Stimulated activated CD4-positive, alpha-beta T cell treated with anti-CD3 and anti-CD28 coated beads, TNF-alpha, amount 100 ng/mL, for 1 hour (primary cell): ENCODE results near the gene PARD3.

Experiments
- DNase-seq, 3 donors: peaks; one replicate each; pipeline ENCODE4 v3.0.0-alpha.2; 2020; ENCODE audit warnings: low read depth in 3 of 3, low spot score in 1 of 3

PARD3 gene

DNA sequence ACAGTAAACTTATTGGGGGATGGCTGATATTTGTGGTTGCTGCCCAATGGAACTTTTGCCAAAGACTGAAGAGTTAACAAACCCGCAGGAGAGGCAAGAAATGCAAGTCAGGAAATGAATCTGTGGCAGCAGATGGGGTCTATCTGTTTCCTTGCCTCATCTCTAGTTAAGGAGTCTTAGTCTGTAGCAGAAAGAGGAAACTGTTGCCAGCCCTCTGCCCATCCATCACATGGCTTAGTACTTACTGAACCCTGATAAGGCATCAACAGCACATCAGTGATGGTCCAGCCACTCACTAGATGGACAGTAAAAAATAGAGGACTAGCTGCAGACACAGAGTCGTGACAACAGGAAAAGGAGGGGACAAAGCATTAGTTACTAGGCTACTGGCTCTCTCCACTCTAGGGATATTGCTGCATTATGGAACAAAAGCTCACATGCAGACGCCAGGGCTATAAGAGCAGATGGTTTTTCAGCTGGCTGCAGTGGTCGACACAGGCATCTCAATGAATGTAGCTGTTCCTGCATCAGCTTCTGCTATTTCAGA, 614.7 kb downstream of the PARD3 start:
- DNase-seq, result no peak

DNA sequence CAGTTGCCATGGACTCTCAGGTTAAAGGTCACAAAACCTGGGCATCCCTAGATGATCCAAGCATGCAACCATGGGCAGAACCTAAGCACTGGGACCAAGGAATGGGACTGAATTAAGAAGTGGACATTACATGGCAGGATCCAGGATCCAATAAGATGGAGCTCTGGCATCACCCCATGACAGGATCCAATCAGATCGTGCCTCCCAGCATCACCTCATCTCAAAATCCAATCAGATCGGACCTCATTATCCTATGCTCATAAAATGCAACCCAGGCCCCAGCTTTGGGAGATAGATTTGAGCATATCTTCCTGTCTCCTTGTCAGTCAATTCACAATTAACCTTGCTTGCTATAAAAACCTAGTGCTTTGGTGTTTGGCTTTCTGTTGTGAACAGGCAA, 616.1 kb downstream of the PARD3 start:
- no peak for DNase-seq

DNA sequence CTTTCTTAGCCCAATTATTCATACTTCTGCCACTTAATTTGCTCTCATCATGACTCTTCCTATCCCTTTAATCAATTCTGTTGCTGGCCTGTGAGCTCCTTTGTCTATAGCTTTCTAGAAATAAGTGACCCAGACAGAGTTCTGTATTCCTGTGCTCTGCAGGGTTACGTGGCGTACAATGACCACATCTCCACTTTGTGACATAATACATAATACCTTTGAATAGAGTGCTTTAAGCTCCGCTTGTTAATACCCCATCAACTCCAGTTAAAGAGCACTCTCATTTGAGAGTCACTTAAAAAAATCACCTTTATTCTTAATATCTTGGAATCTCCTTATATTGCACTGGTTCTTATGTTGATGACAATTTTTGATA, 619.0 kb downstream of the PARD3 start:
- DNase-seq, result no peak

DNA sequence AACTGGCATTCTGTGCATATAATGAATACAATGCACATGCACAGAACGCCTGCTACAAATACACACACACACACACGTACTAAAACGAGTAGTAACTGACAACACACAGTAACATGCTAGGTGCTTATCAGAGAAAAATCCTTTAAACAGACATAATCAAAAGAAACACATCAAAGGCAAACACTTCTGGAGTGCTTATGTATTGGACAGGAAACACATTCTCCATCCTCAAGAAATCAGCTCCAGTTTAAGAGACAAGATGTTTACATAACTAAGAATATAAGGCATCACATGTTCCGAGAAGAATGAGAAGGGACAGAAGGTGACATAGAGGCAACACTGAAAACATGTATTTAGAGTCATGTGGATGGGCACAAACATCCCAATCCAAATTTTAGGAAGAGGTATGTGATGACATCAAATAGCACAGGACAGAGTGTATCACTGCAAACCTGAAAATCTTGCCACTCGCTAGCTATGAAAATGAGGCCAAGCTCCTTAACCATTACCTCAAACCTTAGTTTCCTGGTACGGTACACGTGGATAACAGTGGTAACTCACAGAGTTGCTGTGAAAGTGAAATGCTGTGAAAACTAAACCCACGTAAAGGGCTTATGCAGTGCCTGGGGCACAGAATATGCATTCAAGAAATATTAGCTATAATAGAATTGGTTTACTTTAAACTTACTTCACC, 619.6 kb downstream of the PARD3 start:
- DNase-seq, result no peak

DNA sequence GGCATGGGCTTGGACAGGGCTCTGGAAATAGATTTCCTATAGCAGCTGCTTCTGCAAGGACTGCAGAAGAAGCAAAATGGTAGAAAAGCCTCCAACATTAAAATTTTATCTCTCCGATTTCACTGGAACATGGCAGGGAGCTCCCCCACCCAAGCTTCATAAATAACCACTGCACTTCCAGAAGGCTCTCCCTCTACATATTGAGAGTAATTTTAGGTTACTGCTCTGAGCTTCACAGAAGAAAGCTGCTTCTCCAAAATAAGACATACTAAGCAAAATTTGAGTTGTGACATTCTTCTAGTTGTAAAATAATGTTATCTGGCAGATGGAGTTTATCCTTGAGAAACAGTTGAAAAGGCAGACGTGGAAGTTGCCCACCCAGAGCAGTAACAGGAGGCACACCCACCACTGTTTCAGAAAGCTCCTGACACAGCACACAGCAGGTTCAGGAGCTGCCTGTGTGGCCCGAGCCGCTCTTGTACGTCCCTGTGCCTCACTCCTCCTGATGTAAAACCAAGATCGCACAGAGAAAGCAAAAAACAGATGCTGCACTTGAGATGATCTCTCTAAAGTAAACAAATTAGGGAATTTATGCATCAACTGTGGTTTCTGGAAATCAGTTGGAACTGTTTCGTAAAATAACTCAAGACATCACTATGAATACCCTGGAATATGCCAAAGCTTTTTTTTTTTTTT, 621.0 kb downstream of the PARD3 start:
- DNase-seq, result no peak

DNA sequence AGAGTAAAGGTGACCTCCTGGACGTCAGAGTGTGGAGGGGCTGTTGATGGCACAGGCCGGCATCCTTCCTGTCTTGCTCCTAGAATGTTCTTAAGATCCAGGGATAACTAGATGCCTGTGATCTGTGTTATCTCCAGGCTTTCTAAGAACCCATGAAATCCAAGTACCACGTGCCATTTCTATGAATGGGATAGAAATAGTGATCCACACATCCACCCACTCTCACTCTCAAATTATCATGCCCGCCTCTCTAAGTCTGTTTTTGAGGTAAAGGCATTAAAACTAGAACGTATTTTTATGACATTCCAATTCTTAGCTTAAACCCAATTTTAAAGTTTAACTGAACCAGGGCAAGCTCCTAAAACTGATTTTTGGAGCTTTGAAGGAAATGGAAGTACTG, 622.5 kb downstream of the PARD3 start:
- no peak for DNase-seq

DNA sequence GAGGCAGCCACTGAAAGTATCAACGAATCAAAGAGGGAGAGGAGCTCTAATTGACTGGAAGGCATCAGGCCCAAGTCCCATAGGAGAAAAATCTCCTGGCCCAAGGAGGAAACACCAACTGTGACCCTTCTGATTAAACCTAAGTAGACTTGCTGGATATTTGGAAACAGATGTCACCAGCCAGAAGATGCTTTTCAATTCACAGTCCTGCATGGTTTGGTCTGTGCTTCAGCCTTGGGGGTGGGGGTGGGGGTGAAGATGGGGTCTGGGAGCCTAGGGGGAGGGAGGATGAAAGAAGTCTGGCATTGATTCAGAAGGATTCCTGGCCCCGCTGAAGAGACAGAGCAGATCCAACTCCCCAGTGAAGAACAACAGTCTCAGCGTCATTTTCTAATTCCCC, 623.7 kb downstream of the PARD3 start:
- no peak for DNase-seq

DNA sequence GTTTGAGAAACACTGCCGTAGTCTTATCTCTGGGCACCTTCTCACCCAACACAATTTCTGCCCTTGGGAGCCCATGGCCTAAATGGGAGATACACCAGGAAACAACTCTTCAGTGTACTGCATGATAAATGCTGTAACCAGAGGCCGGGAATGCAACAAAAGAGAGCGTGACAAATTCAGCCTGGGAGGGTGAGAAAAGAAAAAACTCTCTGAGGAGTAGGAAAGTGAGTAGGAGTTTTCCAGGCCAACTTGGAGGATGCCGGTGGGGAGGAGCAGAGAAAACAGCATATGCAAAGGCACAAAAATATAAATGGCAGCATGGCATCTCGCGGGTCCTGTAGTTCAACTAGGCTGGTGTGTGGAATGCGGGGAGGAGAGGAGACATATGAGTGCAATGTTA, 624.5 kb downstream of the PARD3 start:
- no peak for DNase-seq

DNA sequence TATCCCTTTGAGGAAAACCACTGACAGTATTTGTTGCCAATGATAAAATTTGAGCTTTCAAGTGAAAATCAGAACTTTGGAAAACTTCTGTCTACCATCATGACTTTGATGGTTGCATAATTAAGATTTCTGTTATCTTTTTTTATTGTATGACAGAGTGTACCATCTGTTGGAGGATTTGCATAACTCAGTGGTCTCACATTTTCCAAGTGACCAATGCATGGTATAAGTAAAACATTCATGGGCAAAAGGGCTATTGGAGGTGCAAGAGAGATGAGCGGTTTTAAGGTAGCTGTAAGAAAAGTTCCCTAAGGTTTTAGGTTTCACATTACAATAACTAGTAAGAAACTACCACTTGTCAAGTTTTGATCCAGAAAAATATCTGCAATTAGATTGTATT, 625.3 kb downstream of the PARD3 start:
- no peak for DNase-seq

DNA sequence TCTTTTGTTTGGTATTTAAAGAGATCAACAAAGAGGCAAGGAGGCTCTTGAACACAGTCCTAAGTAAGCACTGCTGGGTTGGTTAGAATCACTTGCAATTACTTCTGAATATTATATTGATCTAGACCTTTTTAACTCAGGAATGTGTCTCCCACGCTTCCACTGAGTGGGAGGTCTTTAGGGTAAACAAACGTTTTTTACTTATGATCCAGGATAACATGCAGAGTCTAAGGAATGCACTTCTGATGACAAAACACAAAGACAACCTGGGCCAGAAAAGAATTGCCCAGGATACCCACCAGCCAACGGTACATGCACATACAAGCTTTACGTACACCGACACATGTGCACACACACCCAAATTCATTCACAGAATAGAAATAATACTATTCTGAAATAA, 626.9 kb downstream of the PARD3 start:
- no peak for DNase-seq

DNA sequence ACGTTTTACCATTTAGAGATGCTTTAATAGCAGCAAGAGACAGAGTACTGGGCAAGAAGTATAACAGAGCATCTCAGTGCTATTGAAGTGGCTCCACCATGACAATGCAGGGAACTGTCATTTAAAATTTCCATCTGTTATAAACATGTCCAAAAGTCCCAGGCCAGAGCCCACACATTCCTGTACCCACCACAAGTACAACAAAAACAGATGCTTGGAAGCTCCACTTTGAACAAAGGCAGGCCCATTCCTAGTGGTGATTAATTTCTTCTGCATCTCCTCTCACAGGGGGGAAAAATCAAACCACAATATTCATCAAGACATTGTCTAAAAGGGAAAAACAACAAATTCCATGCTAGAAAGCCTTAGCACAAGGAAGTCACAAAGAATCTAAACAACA, 627.9 kb downstream of the PARD3 start:
- no peak for DNase-seq

DNA sequence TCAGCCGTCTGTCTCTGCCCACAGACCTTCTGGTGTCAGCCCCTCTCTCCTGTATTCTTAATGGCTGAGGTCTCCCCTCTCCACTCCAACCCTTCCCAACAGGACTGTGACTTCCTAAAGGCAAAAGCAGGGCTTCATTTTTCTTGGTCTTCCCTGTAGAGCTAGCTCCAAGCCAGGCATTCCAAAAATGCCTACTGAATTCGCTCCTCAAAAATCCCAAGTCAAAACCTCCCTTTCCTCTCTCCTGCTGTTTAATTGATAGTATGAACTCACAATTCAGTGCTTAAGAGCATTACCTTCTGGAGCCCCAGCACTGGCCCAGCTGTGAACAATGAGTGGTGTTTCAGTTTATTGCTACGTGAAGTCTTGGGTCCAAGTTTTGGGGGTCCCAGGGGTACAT, 628.4 kb downstream of the PARD3 start:
- DNase-seq, result no peak

DNA sequence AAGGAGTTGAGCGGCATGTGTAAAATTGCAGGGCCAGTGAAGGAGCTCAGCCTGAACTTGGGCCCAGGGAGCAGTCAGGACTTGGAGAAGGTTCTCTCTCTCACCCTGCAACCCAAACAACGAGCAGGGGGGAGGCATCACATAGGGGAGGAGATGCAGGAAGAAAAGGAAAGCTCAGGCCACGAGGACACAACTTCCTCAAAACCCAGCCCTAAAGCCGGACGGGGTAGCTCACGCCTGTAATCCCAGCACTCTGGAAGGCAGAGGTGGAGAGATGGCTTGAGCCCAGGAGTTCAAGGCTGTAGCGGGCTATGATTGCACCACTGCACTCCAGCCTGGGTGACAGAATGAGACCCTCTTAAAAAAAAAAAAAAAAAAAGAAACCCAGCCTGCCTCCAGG, 629.1 kb downstream of the PARD3 start:
- DNase-seq, result no peak

DNA sequence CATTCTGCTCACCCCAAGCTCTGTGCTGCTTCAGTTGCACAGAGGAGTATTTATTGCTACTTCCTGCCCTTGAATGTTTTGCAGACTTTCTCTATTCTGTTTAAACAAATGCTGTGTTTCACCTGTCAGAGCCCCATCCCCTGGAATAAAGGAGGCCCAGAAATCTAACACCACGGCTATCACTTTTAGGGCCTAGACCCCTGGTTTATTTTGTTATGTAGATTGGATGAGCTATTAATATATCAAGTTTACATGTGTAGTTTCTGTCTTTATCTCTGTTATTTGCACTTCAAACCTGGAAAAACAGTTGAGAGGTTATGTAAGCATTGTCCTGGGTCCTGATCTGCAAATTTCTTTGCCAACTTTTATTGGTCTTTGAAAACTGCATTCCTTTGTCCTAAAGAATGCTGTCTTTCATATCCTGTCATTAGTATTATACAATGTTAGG, 630.1 kb downstream of the PARD3 start:
- no peak for DNase-seq

DNA sequence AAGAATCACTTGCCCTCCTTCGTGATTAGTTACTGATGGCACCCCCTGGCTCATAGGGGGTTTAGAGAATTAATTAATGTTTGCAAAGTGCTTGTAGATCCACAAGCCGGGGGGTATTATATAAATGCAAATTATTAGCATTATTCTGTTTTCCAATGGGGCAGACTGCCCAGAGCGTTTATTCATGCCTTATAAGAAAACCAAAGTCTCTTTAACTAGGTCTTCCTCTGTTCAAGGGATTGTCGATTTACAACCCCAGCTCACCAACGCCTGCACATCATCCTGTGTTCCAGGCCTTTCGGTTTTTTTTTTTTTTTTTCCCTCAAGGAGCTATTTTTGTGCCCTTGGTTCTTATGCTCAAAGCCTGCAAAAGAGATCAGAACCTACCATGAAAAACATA, 630.7 kb downstream of the PARD3 start:
- no peak for DNase-seq

DNA sequence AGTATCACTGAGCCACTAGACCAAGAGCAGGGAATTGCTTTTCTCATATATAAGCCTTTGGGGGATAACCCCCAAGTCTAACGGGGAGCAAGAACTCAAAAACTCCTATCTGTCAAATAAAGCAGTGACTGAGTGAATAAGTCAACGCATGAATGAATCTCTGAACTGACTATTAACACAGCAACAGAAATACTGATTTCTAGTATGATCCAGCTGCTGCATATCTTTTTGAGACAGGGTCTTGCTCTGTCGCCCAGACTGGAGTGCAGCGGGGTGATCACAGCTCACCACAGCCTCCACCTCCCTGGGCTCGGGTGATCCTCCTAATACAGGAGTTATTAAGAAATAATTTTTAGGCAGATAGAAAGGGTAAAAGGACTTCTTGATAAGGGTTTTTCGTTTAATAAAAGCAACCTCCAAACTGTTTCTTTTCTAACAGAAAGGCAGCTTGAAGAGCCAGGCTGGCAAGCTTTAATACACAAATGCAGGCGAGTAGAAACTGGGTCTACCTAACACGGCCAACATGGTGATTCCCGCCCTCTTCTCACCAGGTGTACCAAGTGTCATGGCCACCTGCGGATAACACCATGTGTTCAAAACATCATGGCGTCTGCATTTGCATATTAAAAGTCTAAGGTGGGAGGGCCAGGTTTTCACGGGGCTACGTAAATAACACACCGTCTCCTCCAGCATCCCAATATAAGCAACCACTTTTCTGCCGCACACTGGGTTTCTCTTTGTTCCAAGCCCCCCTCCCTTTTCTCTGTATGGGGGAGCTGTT, 631.9 kb downstream of the PARD3 start:
- no peak for DNase-seq

DNA sequence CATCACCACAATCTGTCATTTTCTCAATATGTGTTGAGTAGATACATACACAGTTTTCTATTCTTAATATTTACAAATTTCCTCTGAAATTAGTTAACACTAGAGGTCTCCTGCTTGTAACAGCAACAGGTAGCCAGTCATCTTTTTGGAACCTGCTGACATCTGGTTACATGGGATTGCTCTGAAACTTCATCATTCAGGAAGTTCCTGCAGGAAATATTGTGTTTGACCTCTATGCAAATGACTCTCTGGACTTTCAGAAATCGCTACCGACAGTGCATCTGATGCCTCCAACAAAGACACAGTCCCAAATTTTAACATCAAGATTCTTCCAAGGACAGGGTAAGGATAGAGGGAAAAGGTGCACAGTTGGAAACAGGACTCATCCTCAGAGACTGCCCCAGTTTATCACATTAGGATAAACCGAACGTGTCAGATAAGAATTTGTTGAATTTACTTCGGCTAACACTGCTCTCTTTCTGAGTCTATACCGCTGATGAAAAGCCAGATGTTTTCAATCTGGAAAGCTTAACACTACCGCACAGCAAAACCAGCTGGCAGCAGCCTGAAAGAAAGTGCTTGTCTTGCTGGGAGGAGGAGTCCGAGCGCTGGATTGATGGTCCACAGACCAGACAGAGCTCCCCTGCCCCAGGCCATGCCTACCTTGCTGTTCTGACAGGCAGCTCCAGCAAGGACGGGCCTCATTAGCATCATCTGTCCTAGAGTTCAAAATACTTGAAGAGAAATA, 633.4 kb downstream of the PARD3 start:
- DNase-seq, result no peak

DNA sequence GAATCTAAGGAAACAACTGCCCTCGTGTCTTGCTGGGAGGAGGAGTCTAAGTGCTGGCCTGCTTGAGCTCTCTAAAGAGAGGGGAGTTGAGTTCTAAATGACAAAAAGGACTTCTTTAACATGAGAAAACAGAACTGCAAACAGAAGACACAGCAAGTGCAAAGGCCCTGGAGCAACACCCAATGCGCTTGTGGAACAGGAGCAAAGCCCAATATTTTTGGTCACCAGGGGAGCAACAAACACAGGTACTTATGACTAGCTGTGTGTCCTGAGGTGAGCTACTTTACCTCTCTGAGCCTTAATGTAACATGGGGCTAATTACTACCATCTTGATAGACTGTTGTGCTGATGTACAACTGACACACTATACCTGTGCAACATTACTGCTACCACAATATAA, 634.3 kb downstream of the PARD3 start:
- DNase-seq, result no peak

DNA sequence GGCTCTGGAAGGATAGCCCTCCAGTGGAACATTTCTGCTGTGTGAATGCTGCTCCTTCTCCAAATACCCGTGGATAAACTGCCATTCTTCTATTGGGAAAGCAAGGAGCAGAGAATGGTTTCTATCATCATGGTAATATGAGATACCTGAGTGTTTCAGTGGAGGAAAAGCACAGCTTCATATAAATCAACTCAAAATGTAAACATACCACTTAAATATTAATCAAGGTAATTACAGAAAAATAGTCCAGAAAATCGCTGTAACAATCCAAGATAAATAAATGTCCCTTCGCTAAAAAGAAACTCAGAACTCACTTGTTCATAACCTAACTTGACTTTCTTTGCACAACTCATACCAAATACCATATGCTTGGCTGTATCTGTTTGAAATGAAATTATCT, 635.8 kb downstream of the PARD3 start:
- DNase-seq, result no peak

DNA sequence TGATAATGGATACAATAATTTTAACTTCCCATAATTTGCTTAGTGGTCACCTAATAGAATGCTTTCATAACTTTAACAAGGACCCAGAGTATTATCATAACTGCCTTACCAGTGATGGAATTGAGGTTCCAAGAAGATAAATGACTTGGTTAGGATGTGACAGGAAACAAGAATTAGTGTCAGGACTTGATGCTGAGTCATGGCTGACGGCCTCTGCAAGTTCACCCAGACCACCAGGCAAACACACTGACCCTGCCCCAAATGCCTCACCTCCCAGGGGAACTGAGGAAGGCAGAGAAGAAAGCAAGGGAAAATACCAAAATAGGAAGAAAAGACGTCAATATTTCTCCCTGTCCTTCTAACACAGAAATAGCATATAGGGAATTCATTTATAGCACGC, 636.3 kb downstream of the PARD3 start:
- DNase-seq, result no peak

DNA sequence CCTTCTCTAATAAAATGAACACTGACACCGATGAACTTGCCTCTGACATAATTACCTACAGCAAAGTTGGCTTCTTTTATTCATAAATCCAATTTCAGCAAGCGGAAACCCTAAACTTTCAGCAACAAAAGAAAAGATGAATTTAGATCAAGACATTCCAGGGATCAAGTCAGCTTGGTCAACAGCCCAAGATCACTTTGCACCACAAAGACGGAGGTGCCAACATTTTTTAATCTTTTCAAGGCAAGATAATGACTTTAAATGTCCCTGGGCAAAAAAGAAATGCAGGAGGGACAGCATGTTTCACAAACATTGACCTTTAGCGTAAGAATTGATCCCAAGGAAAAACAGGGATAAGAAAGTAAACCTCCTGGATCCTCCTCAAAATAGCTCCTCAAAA, 636.9 kb downstream of the PARD3 start:
- DNase-seq, result no peak
